ENCODE measurements around the gene UROS.

The UROS gene

DNA sequence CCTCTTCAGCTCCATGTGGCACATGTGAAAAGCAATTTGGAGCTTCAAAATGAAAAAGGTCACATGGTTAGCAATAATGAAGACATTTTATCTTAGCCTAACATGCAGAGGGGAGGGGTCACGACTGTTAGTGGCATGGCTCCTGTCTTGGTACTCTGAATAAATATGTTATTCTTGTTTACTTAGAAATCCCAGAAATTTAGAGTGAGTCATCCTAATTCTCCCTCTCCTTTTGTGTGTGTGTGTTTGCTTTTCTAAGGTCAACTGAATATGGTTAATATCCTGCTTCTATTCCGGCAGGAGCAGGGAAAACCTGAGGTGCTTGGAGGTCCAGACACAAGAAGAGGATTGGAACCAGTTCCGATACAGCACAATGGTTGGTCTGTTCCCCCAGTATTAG lies 17.9 kb upstream of the UROS start:
- DNase-seq (ENCODE audit: low read depth in 1 of 2, low spot score in 1 of 2), result no peak
- Histone ChIP-seq H3K27me3 (ENCODE audit: insufficient read depth, poor library complexity, severe bottlenecking) (no peaks in the 10 kb centered on the region), H3K4me3 (replicated peaks; ENCODE audit: insufficient read depth, low read length) (no peak overlapping the region), H3K27ac (replicated peaks) (no peak overlapping the region)
- no peak for TF ChIP-seq SPI1 (IDR thresholded peaks at IDR 0.05; ENCODE audit: borderline replicate concordance, low read depth)
- TF ChIP-seq, protein P1, sequence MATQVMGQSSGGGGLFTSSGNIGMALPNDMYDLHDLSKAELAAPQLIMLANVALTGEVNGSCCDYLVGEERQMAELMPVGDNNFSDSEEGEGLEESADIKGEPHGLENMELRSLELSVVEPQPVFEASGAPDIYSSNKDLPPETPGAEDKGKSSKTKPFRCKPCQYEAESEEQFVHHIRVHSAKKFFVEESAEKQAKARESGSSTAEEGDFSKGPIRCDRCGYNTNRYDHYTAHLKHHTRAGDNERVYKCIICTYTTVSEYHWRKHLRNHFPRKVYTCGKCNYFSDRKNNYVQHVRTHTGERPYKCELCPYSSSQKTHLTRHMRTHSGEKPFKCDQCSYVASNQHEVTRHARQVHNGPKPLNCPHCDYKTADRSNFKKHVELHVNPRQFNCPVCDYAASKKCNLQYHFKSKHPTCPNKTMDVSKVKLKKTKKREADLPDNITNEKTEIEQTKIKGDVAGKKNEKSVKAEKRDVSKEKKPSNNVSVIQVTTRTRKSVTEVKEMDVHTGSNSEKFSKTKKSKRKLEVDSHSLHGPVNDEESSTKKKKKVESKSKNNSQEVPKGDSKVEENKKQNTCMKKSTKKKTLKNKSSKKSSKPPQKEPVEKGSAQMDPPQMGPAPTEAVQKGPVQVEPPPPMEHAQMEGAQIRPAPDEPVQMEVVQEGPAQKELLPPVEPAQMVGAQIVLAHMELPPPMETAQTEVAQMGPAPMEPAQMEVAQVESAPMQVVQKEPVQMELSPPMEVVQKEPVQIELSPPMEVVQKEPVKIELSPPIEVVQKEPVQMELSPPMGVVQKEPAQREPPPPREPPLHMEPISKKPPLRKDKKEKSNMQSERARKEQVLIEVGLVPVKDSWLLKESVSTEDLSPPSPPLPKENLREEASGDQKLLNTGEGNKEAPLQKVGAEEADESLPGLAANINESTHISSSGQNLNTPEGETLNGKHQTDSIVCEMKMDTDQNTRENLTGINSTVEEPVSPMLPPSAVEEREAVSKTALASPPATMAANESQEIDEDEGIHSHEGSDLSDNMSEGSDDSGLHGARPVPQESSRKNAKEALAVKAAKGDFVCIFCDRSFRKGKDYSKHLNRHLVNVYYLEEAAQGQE (IDR thresholded peaks at IDR 0.05; ENCODE audit: insufficient replicate concordance, low read depth), result no peak

DNA sequence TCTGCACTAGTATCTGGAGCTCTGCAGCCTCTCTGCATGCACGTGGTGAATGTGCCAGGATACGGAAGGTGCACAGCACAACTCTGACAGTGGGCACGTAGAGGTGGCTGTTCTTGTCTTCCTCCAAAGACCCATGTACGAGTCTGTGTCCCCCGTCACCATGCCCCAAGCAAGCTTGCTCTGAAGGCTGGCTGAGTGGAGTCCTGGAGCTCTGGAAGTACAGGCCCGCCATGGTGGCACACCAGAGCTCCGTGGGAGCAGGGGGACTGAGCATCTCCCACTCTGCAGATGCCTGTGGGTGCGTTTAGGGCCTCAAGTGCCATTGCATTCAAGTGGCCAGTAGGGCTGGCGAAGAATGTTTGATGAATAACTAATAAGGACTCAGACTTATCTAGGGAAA lies 17.3 kb upstream of the UROS start:
- H3K27ac ChIP-seq (replicated peaks), result no peak overlapping the region
- TF ChIP-seq SPI1 (IDR thresholded peaks at IDR 0.05; ENCODE audit: borderline replicate concordance, low read depth) (no peak), GABPA (IDR thresholded peaks at IDR 0.05; ENCODE audit: low read depth) (no peak), POLR2AphosphoS5 (IDR thresholded peaks at IDR 0.05; ENCODE audit: low read depth) (no peak)
- TF ChIP-seq, protein P2, sequence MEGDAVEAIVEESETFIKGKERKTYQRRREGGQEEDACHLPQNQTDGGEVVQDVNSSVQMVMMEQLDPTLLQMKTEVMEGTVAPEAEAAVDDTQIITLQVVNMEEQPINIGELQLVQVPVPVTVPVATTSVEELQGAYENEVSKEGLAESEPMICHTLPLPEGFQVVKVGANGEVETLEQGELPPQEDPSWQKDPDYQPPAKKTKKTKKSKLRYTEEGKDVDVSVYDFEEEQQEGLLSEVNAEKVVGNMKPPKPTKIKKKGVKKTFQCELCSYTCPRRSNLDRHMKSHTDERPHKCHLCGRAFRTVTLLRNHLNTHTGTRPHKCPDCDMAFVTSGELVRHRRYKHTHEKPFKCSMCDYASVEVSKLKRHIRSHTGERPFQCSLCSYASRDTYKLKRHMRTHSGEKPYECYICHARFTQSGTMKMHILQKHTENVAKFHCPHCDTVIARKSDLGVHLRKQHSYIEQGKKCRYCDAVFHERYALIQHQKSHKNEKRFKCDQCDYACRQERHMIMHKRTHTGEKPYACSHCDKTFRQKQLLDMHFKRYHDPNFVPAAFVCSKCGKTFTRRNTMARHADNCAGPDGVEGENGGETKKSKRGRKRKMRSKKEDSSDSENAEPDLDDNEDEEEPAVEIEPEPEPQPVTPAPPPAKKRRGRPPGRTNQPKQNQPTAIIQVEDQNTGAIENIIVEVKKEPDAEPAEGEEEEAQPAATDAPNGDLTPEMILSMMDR (IDR thresholded peaks at IDR 0.05; ENCODE audit: insufficient read depth, low read length), result no peak
- TF ChIP-seq, protein P1 (IDR thresholded peaks at IDR 0.05; ENCODE audit: insufficient replicate concordance, low read depth), result no peak
- no peak for DNase-seq (ENCODE audit: low read depth in 1 of 2, low spot score in 1 of 2)

DNA sequence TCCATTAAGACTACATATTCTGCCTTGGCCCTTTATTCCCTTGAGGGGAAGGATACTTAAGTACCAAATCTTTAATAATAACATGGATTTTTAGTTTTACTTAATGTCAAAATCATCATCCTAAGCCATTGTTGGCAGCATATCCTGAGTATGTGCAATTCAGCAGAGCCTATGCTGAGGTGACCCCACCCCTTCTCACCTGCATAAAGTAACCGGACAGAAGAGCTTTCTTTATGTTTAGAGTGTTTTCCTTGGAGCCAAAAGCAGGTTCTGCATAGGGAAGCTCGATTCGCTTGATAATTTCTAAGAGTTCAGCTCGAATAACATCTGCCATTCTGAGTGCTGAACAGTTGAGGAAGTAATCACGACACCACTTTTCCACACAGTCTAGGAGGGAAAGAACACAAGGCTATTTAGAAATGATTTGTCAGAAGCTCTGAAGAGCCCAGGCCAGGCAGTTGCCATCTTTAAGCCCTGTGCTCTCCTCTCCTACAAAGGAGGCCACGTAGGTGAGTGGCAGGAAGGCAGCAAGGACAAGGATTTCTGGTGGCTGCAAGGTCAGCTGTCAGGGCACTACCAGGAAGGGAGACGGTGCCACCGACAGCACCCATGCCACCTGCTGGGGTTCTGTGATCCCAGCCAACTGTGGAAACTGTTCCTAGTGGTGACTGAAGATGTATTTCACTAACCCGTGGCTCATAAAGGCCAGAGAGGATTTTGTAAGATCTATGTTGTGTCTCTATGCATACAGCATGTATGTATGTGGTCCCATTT lies 15.9 kb upstream of the UROS start:
- Histone ChIP-seq H3K27me3 (ENCODE audit: insufficient read depth, poor library complexity, severe bottlenecking) (no peaks in the 10 kb centered on the region), H3K4me3 (replicated peaks; ENCODE audit: insufficient read depth, low read length) (no peak overlapping the region), H3K27ac (replicated peaks) (no peak overlapping the region)
- no peak for DNase-seq (ENCODE audit: low read depth in 1 of 2, low spot score in 1 of 2)
- TF ChIP-seq, protein P2 (IDR thresholded peaks at IDR 0.05; ENCODE audit: insufficient read depth, low read length), result no peak
- no peak for TF ChIP-seq SPI1 (IDR thresholded peaks at IDR 0.05; ENCODE audit: borderline replicate concordance, low read depth)
- TF ChIP-seq, protein P1 (IDR thresholded peaks at IDR 0.05; ENCODE audit: insufficient replicate concordance, low read depth), result no peak
- TF ChIP-seq POLR2AphosphoS5 (IDR thresholded peaks at IDR 0.05; ENCODE audit: low read depth), result no peak
- TF ChIP-seq GABPA (IDR thresholded peaks at IDR 0.05; ENCODE audit: low read depth), result no peak

More for the DNA sequence above, 17.3 kb upstream of the UROS start:
- H3K27me3 ChIP-seq (ENCODE audit: insufficient read depth, poor library complexity, severe bottlenecking), result no peaks in the 10 kb centered on the region
- H3K4me3 ChIP-seq (replicated peaks; ENCODE audit: insufficient read depth, low read length), result no peak overlapping the region
